IPS-18c (cell line): ENCODE data around the gene FAM120C.

ENCODE experiments used
- H3K4me3 ChIP-seq: 2 replicates; pipeline ENCODE4 v1.7.0; 2013; ENCODE audit warnings: low read depth, mild to moderate bottlenecking, low read length, moderate library complexity; ENCODE audit not compliant: insufficient read depth
- H3K9me3 ChIP-seq: one replicate; pipeline ENCODE4 v1.6.1; 2013; ENCODE audit warnings: mild to moderate bottlenecking, low read length, moderate library complexity; ENCODE audit not compliant: control insufficient read depth, insufficient read depth

The FAM120C gene

GRCh38 chrX:54182864-54183613 is at the start of gene FAM120C:
Gene FAM120C, minus strand, starts transcription at chrX:54183254. Its CDS starts 56 bp downstream, at chrX:54183198.
- H3K9me3 ChIP-seq, result peaks cover 8% of the 10 kb centered on the region

GRCh38 chrX:54230435-54231148 is 47.5 kb upstream of the FAM120C start:
- Histone ChIP-seq H3K9me3 (peaks cover 2% of the 10 kb centered on the region), H3K4me3 (no peak overlapping the region)

More at GRCh38 chrX:54182864-54183613, at the start of gene FAM120C:
- H3K4me3 ChIP-seq, result peak within 1 kb of the TSS; percentile 69

GRCh38 chrX:54223581-54223980 is 40.5 kb upstream of the FAM120C start:
- H3K4me3 ChIP-seq, result no peak overlapping the region
- no peaks in the 10 kb centered on the region for H3K9me3 ChIP-seq

GRCh38 chrX:54213603-54214002 is 30.5 kb upstream of the FAM120C start:
- H3K9me3 ChIP-seq, result peaks cover 13% of the 10 kb centered on the region
- no peak overlapping the region for H3K4me3 ChIP-seq

- Histone ChIP-seq H3K9me3 (peaks cover 13% of the 10 kb centered on the region), H3K4me3 (no peak overlapping the region)
These were observed 25.5 kb upstream of the FAM120C start for GRCh38 chrX:54208531-54208930.

- Histone ChIP-seq H3K9me3 (no peaks in the 10 kb centered on the region), H3K4me3 (no peak overlapping the region)
These were observed 15.2 kb upstream of the FAM120C start for GRCh38 chrX:54198262-54198661.

- no peak overlapping the region for H3K4me3 ChIP-seq
These were observed 12.0 kb upstream of the FAM120C start for GRCh38 chrX:54194982-54195588.

GRCh38 chrX:54193085-54193821 is 10.2 kb upstream of the FAM120C start:
- Histone ChIP-seq H3K4me3 (no peak overlapping the region), H3K9me3 (no peaks in the 10 kb centered on the region)

More at GRCh38 chrX:54194982-54195588, 12.0 kb upstream of the FAM120C start:
- H3K9me3 ChIP-seq, result no peaks in the 10 kb centered on the region

GRCh38 chrX:54184474-54184873 is 1.4 kb upstream of the FAM120C start:
- peaks cover 8% of the 10 kb centered on the region for H3K9me3 ChIP-seq

GRCh38 chrX:54182194-54182863 is 725 bp downstream of the FAM120C start:
- Histone ChIP-seq H3K9me3 (peaks cover 8% of the 10 kb centered on the region), H3K4me3 (peak overlapping the region; percentile 69)

More at GRCh38 chrX:54184474-54184873, 1.4 kb upstream of the FAM120C start:
- no peak overlapping the region for H3K4me3 ChIP-seq

- peaks cover 6% of the 10 kb centered on the region for H3K9me3 ChIP-seq
- H3K4me3 ChIP-seq, result peak overlapping the region; percentile 69
These were observed 1.7 kb downstream of the FAM120C start for GRCh38 chrX:54181202-54181953.

GRCh38 chrX:54180403-54180802 is 2.7 kb downstream of the FAM120C start:
- Histone ChIP-seq H3K4me3 (no peak overlapping the region), H3K9me3 (peaks cover 7% of the 10 kb centered on the region)

GRCh38 chrX:54178100-54178940 is 4.7 kb downstream of the FAM120C start:
- peaks cover 7% of the 10 kb centered on the region for H3K9me3 ChIP-seq
- no peak overlapping the region for H3K4me3 ChIP-seq

- peaks cover 7% of the 10 kb centered on the region for H3K9me3 ChIP-seq
- no peak overlapping the region for H3K4me3 ChIP-seq
These were observed 5.7 kb downstream of the FAM120C start for GRCh38 chrX:54177306-54177705.

- Histone ChIP-seq H3K9me3 (peaks cover 2% of the 10 kb centered on the region), H3K4me3 (no peak overlapping the region)
These were observed 9.3 kb downstream of the FAM120C start for GRCh38 chrX:54173791-54174190.
